Endothelial cell of umbilical vein (primary cell): Measurements from ENCODE around the gene C10orf67. TPM values are rescaled to one million over a fixed set of nuclear protein-coding genes. Genes with fewer than 3 reads are reported as not detected.

ENCODE experiments used
- BruUV-seq: library from RNA; stranded (reverse); fragments of 400-500 nt; replicated peaks from 2 replicates; lab custom pipeline; 2021; lab: Mats Ljungman, UMichigan
- CTCF ChIA-PET: fragments of 300-600, 350-600 bp; sonication (Branson Sonifier 250); formaldehyde crosslinking; loops from one replicate; lab custom pipeline; 2021; ENCODE audit warnings: antibody characterized with exemption, inconsistent platforms; lab: Charles Lee
- POLR2A ChIA-PET: fragments of 300-600, 350-600 bp; sonication (Branson Sonifier 250); formaldehyde crosslinking; loops from one replicate; lab custom pipeline; 2021; ENCODE audit warnings: antibody characterized with exemption, inconsistent platforms; lab: Charles Lee
- DNase-seq: peaks from one replicate; pipeline ENCODE4 v3.0.0-alpha.2; 2011; ENCODE audit warnings: low read depth, low spot score
- FAIRE-seq: peaks from 2 replicates; lab custom pipeline; 2011; peaks lifted over from hg19 to GRCh38; lab: Jason Lieb, UNC
- H2AFZ ChIP-seq: 2 replicates; pipeline ENCODE4 v1.6.0; 2012; ENCODE audit warnings: low read depth, low read length, control low read depth, inconsistent platforms
- H3K27ac ChIP-seq: 2 replicates; pipeline ENCODE4 v1.5.1; 2011; ENCODE audit warnings: low read depth, mild to moderate bottlenecking, control low read depth, low read length, moderate library complexity; ENCODE audit not compliant: insufficient read depth
- H3K27me3 ChIP-seq, 2 experiments: 2 replicates each; pipeline versions ENCODE4 v1.6.0 to v1.6.1; 2011; ENCODE audit warnings: low read length in 2 of 2, mixed read lengths in 1 of 2; ENCODE audit not compliant: control insufficient read depth in 2 of 2, insufficient read depth in 2 of 2
- H3K36me3 ChIP-seq, 2 experiments: 2 replicates in 1 of 2; 3 replicates in 1 of 2; pipeline ENCODE4 v1.5.1; 2011; ENCODE audit warnings: low read length in 2 of 2, mild to moderate bottlenecking in 1 of 2, moderate library complexity in 1 of 2; ENCODE audit not compliant: control insufficient read depth in 2 of 2, insufficient read depth in 2 of 2; ENCODE audit errors: extremely low read depth in 1 of 2
- H3K4me1 ChIP-seq: 3 replicates; pipeline ENCODE4 v1.5.1; 2011; ENCODE audit warnings: mild to moderate bottlenecking, low read length; ENCODE audit not compliant: control insufficient read depth, insufficient read depth; ENCODE audit errors: extremely low read depth
- H3K4me2 ChIP-seq: 2 replicates; pipeline ENCODE4 v1.6.1; 2011; ENCODE audit warnings: low read length, control low read depth, mixed read lengths; ENCODE audit not compliant: insufficient read depth
- H3K4me3 ChIP-seq, 3 experiments: fragments of 200-600 bp in 1 of 3; sonication (generic), shearing (Covaris generic) in 1 of 3; replicated peaks in 1 of 3; 2 replicates each; pipeline ENCODE4 v1.5.1; 2011 to 2016; ENCODE audit warnings: control low read depth in 3 of 3, low read length in 3 of 3, mild to moderate bottlenecking in 2 of 3, inconsistent platforms in 1 of 3, low read depth in 1 of 3, moderate library complexity in 1 of 3; ENCODE audit not compliant: insufficient read depth in 1 of 3
- H3K79me2 ChIP-seq: 2 replicates; pipeline ENCODE4 v1.6.0; 2012; ENCODE audit warnings: low read length, inconsistent platforms; ENCODE audit not compliant: control insufficient read depth, insufficient read depth
- H3K9ac ChIP-seq: replicated peaks from 2 replicates; pipeline ENCODE3; 2011; ENCODE audit warnings: low read length, control low read depth; ENCODE audit not compliant: insufficient read depth; ENCODE audit errors: extremely low read depth
- H3K9me1 ChIP-seq: replicated peaks from 3 replicates; pipeline ENCODE4 v1.6.0; 2011; ENCODE audit warnings: mild to moderate bottlenecking, low read length; ENCODE audit not compliant: control insufficient read depth, insufficient read depth; ENCODE audit errors: extremely low read depth
- H3K9me3 ChIP-seq: replicated peaks from 2 replicates; pipeline ENCODE4 v1.5.1; 2012; ENCODE audit warnings: low read length, inconsistent platforms; ENCODE audit not compliant: control insufficient read depth, insufficient read depth
- H4K20me1 ChIP-seq: replicated peaks from 2 replicates; pipeline ENCODE3; 2011; ENCODE audit warnings: mild to moderate bottlenecking, low read length; ENCODE audit not compliant: control insufficient read depth, insufficient read depth; ENCODE audit errors: extremely low read depth
- EZH2 ChIP-seq: IDR thresholded peaks from 2 replicates; pipeline ENCODE4 v1.6.1; 2012; ENCODE audit warnings: borderline replicate concordance, low read depth, mild to moderate bottlenecking, moderate library complexity, low read length, inconsistent platforms; ENCODE audit not compliant: severe bottlenecking
- FOS ChIP-seq: IDR thresholded peaks from 2 replicates; pipeline ENCODE4 v1.6.1; 2011; ENCODE audit warnings: mild to moderate bottlenecking, low read length, moderate library complexity, borderline replicate concordance; ENCODE audit not compliant: insufficient read depth
- GATA2 ChIP-seq: IDR thresholded peaks from 2 replicates; pipeline ENCODE4 v1.7.0; 2011; ENCODE audit warnings: low read depth, mild to moderate bottlenecking, moderate library complexity, mixed read lengths, low read length; ENCODE audit not compliant: insufficient read length, insufficient read depth
- JUN ChIP-seq: IDR thresholded peaks from 2 replicates; pipeline ENCODE4 v1.6.1; 2011; ENCODE audit warnings: borderline replicate concordance, low read depth; ENCODE audit not compliant: insufficient read length, insufficient read depth
- MYC ChIP-seq: IDR thresholded peaks from one replicate; pipeline ENCODE4 v1.6.1; 2011; ENCODE audit warnings: mild to moderate bottlenecking, low read depth, low read length
- POLR2A ChIP-seq: IDR thresholded peaks from 2 replicates; pipeline ENCODE4 v1.6.1; 2012; ENCODE audit warnings: low read depth, mild to moderate bottlenecking, control low read depth, low read length
- POLR2AphosphoS5 ChIP-seq: IDR thresholded peaks from 2 replicates; pipeline ENCODE4 v1.6.1; 2012; ENCODE audit warnings: low read depth, mild to moderate bottlenecking, control low read depth, low read length, moderate library complexity; ENCODE audit not compliant: insufficient read depth
- dilution Hi-C: fragments of 300-500 bp; cut with MboI; formaldehyde crosslinking; loops from one replicate; pipeline ENCODE4 v1.15.0; 2019; ENCODE audit warnings: low sequenced_read_pairs; ENCODE audit not compliant: extremely low pct_ligation_motif_present
- intact Hi-C: fragments of 100-400 bp; cut with micrococcal nuclease; formaldehyde crosslinking; loops from one replicate; pipeline ENCODE4 v1.10.0; 2022
- polyA plus RNA-seq, 4 experiments: library from polyadenylated mRNA; depleted of rRNA in 3 of 4; stranded (reverse) in 3 of 4; unstranded in 1 of 4; fragments of >200 nt; gene quantifications; 2 replicates each; pipeline versions ENCODE4 v1.2.1 to v1.2.3, GENCODE V29; 2011 to 2012; ENCODE audit warnings: missing spikeins in 1 of 4
- total RNA-seq: library from RNA; stranded (reverse); gene quantifications from 2 replicates; pipeline ENCODE4 v1.2.3, GENCODE V29; 2021
- TF ChIP-seq, protein P1 (sequence below): IDR thresholded peaks from 2 replicates; pipeline ENCODE4 v1.6.1; 2011; ENCODE audit not compliant: insufficient read depth, insufficient read length
- TF ChIP-seq, protein P2 (sequence below), 2 donors: IDR thresholded peaks; 1 replicate in 1 of 2; 2 replicates in 1 of 2; pipeline ENCODE4 v1.5.1; 2011; ENCODE audit warnings: low read length in 2 of 2, mild to moderate bottlenecking in 2 of 2, moderate library complexity in 2 of 2, control low read depth in 1 of 2, inconsistent platforms in 1 of 2, low read depth in 1 of 2; ENCODE audit not compliant: insufficient read depth in 1 of 2; ENCODE audit errors: extremely low read depth in 1 of 2

C10orf67 gene
- total and polyA plus RNA-seq, 2 donors (not counting 3 experiments of a cell fraction or from before 2014, with no cell fraction given) = not detected

DNA sequence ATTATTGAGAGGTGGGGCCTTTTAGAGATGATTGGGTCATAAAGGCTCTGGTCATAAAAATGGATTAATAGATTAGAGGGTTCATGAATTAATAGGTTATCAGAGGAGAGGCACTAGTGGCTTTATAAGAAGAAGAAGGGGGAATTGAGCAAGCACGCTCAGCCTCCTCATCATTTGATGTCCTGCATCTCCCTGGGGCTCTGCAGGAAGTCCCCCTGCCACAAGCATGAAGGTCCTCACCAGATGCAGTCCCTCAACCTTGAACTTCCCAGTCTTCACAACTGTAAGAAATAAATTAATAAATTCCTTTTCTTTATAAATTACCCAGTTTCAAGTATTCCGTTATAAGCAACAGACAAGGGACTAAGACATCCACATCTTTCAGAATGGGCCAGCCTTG lies 17.1 kb upstream of the C10orf67 start:
- Histone ChIP-seq H3K36me3 (no peaks in the 10 kb centered on the region), H2AFZ (no peak overlapping the region), H3K4me1 (no peaks in the 10 kb centered on the region), H4K20me1 (no peaks in the 10 kb centered on the region), H3K9me1 (no peaks in the 10 kb centered on the region), H3K79me2 (no peaks in the 10 kb centered on the region), H3K4me3 (no peak overlapping the region), H3K27ac (no peak overlapping the region), H3K4me2 (no peak overlapping the region), H3K9me3 (peaks cover 2% of the 10 kb centered on the region), H3K27me3 (no peaks in the 10 kb centered on the region), H3K9ac (no peak overlapping the region)
- no TSS peak for BruUV-seq
- intact Hi-C loops = no loop called here
- TF ChIP-seq EZH2 = no peak
- TF ChIP-seq, protein P1, sequence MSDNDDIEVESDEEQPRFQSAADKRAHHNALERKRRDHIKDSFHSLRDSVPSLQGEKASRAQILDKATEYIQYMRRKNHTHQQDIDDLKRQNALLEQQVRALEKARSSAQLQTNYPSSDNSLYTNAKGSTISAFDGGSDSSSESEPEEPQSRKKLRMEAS = no peak
- TF ChIP-seq GATA2 = no peak
- TF ChIP-seq FOS = no peak
- TF ChIP-seq POLR2AphosphoS5 = no peak
- TF ChIP-seq MYC = no peak
- no peak for FAIRE-seq
- no peak for DNase-seq
- dilution Hi-C loops = no loop called here
- ChIA-PET POLR2A (no interaction called here), CTCF (no interaction called here)

DNA sequence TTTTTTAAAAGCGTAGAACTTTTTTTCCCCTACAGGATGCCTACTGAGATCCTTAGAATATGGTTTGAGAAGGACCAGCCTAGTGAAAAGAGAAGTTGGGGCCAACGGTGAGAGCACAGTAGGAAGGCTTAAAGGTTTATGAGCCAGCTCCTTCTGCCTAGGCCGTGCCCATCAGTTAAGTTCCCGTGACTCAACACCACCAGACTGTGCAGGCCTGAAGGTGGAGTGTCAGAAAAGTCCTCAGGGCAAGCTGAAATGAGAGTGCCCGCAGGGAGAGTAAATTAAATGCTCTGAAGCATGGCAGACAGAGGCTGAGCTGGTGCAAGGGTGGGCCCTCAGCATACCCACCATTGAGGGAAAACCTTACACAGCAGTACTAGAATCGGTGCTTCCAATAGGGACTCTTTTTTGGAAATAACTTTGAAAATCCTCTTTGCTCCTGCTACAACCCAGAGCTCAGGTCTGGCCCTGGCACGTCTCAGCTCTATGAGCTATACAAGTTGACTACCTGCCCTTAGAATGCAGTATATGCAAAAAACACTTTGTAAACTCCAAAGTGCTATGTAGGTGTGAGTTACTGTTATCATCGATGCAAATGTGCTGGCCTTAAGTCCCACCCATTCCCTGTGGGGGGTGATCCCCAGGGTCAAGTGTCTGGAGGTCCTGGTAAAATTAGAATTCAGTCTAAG lies 15.2 kb upstream of the C10orf67 start:
- Histone ChIP-seq H3K27ac (no peak overlapping the region), H3K79me2 (no peaks in the 10 kb centered on the region), H3K36me3 (no peaks in the 10 kb centered on the region), H4K20me1 (no peaks in the 10 kb centered on the region), H2AFZ (no peak overlapping the region), H3K9me3 (peaks cover 2% of the 10 kb centered on the region), H3K9ac (no peak overlapping the region), H3K4me3 (no peak overlapping the region), H3K27me3 (no peaks in the 10 kb centered on the region), H3K4me1 (no peaks in the 10 kb centered on the region), H3K4me2 (no peak overlapping the region), H3K9me1 (no peaks in the 10 kb centered on the region)
- POLR2A ChIA-PET = no interaction called here
- no peak for FAIRE-seq
- TF ChIP-seq MYC (no peak), POLR2A (no peak), GATA2 (no peak), FOS (no peak), JUN (no peak), EZH2 (no peak), POLR2AphosphoS5 (no peak)
- TF ChIP-seq, protein P2, sequence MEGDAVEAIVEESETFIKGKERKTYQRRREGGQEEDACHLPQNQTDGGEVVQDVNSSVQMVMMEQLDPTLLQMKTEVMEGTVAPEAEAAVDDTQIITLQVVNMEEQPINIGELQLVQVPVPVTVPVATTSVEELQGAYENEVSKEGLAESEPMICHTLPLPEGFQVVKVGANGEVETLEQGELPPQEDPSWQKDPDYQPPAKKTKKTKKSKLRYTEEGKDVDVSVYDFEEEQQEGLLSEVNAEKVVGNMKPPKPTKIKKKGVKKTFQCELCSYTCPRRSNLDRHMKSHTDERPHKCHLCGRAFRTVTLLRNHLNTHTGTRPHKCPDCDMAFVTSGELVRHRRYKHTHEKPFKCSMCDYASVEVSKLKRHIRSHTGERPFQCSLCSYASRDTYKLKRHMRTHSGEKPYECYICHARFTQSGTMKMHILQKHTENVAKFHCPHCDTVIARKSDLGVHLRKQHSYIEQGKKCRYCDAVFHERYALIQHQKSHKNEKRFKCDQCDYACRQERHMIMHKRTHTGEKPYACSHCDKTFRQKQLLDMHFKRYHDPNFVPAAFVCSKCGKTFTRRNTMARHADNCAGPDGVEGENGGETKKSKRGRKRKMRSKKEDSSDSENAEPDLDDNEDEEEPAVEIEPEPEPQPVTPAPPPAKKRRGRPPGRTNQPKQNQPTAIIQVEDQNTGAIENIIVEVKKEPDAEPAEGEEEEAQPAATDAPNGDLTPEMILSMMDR (IDR thresholded peaks at IDR 0.05; ENCODE audit: extremely low read depth in 1 of 2, insufficient read depth in 1 of 2, low read depth in 1 of 2, low read length in 2 of 2) = no peak
- TF ChIP-seq, protein P1 = no peak
- intact Hi-C loops (no loop called here), dilution Hi-C loops (no loop called here)
- DNase-seq = no peak
- CTCF ChIA-PET = interaction anchor here (1.9 kb wide), 1 partner anchor 45 kb away, joined by 6 read pairs; no protein-coding TSS in a partner anchor
- BruUV-seq = no TSS peak
